Stimulated activated CD4-positive, alpha-beta T cell treated with anti-CD3 and anti-CD28 coated beads, Interleukin-4, amount 100 ng/mL, for 24 hours (primary cell): ENCODE measurements around the gene SMAD7.

Source experiments
- DNase-seq: peaks from one replicate; pipeline ENCODE4 v3.0.0-alpha.2; 2020

SMAD7 gene

DNA sequence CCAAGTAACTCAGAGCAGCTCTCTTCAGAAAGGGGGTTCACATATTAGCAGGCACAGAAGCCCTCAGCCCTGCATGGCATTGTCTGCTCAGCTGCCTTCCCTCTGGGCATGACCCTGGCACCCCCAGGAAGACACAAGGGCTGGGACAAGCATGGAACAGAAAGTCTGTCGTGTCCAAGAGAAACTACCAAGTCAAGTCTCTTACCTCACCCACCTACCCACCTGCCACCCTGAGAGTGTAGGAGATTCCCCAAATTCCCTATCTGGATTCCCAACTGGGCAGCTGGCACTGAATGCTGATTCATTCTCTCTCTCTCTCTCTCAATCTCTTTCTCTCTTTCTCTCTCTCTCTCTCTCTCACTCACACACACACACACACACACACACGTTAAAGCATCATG is 21.6 kb downstream of the SMAD7 start:
- DNase-seq, result no peak

- DNase-seq, result peak; percentile 76
Observed at GRCh38 chr18:48928787-48929186, 22.0 kb downstream of the SMAD7 start.

DNA sequence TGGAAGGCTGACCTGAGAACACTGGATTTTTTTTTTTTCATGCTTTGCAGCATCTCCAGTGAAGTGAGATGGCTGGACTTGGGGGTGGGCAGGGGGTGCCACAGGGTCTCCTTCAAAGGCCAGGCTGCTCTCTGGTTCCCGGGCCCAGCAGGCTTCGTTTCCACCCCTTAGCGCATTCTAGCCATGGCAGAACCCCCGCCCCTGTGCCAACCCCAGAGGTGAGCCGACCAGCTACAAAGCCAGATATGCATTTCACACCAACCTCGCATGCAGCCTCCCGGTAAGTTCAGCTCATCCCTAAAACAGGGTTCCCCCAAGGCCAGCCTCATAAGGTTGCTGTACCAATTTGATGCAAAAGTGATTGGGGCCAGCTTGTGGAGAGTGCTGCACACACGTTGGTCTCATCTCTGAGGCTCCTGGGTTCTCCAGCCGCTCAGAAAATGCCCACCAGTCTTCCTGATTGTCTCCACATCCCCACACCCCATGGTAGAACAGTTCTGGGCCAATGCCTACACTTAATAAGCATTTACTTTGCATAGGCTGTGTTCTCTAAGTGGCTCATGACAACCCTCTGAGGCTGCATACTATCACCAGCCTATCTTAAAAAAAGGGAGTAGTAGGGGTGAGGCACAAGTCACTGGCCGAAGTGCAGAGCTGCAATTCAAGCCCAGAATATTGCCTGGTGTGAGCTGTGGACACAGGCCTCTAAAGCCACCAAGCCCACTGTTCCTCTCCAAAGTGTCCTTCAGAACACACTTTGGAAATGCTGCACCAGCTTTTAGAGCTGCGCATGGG is 23.3 kb downstream of the SMAD7 start:
- no peak for DNase-seq

GRCh38 chr18:48926420-48926857 is 24.3 kb downstream of the SMAD7 start:
- DNase-seq, result no peak

DNA sequence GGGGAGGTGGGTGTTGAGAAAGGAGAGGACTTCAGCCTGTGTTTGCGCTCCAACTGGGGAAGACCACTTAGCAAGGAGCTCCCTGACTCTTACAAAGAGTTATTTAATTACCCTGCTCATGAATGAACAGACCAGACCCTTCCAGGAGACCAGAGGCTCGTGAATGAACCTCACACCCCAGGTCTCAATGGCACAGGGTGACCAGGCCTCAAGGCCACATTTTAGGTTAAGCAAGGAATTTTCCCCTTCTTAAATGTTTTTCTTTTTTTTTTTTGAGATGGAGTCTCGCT is 25.3 kb downstream of the SMAD7 start:
- DNase-seq, result no peak

DNA sequence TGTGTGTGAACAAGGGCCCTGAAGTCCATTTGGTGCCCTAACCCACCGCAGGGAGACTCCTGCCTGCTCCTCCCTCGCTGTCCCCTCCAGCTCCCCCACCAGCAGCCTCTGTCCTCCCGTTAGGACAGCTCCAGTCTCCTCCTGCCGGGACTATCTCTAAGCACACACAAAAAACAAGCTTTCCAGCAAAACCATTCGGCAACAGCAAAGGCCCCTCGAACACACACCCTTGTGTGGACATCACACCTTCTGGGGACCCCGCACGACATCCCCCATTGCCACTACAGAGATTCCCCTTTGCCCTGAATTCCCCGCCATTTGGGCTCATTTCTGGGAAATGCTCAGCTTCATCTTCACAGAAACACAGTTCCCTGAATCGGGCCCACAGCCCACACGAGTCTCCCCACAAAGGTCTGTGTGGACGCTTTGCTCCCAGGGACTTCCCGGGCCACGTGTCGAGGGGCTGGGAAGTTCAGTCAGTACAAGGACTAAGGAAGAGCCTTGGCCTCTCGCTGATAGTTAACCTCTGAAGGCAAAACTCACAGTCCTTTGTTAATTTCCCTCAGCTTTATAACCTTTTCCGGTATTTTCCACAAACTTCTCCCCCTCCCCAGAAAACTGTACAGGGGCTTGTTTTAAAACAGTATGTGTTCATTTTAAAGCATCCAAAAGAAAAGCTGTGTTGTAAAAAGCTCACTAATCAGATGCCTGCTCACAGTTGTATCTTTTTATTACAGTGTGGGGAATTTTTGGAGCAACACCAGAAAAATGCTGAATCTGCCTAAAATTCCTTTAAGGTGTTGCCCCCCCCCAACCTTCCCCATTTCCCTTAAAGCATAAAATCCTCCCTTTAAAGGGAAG is 25.9 kb downstream of the SMAD7 start:
- no peak for DNase-seq

DNA sequence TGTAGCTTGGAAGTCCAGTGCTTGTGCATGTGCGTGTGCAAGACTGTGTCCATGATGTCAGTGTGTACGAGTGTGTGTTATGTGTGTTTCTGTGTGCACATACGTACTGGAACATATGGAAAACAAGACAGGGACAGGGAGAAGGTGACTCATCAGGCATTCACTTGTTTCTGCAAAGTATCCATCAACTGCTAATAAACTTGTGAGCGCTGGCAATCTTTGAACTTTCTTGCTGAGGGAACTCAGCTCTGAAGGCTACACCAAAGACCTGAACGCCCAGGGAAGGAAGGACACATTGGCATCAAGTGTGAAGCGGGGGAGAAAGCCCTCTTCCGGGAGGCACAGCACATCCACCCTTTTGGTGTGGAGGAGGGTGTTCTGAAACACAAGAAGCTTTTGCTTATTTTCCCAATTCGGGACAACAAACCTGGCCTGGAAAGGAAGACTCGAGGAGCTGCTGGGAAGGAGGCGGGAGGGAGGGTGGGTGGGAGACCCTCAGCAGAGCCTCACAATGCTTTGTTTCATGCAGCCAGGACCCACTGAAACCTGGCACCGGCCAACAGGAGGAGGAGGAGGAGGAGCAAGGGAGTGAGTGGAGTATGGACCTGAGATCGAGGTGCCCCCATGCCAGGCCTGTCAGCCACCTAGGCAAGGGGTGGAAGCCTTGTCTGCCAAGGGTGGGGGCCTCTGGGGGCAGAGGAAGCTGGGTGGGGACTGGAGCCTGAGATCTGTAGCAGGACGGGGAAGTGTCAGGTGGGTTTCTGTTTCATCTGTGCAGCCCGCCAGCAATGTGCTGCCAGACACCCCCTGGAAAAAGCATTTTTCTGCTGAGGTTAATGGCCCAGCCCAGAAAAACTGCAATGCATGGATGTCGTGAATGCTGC is 26.8 kb downstream of the SMAD7 start:
- DNase-seq, result no peak

DNA sequence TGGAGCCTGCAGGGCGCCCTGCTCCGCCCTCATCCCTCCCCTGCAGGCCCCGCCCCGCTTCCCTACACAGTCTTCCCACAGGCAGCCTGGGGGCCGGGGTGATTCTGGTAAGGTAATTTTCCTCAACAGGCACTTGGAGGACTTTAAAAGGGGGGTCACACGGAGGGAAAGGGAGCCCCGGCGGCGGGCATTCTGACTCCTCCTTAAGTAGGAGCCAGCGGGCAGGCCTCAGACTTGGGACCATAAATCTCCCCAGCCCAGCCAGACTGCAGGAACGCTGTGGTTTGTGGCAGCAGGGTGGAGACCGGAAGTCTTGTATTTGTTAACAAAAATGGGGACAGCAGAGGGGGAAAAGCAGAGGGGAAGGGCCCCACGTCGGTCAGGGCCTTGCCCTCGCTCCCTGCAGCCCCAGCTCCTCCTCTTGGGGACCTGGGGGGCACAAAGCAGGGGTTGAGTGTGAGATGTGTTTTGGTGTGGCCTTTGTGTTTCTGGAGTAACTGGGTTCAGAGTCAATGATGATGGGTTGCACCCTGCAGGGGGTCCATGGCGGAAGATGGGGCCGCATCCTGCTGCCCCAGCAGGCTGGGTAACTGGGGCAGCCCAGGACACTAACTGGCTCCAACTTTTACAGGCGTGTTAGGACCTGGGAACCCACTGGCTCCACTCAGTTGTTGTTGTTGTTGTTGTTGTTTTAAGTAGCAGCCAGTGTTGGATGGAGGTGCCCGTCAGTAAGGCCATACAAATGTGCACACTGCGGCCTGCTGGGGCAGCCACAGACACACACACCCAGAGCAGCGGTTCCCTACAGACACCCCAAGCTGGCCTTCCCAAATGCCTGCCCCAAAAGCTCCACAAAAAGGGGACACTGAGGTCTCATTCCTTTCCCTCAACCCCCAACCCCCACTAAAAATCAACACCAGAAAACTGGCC is 27.7 kb downstream of the SMAD7 start:
- no peak for DNase-seq

GRCh38 chr18:48922226-48922800 is 28.5 kb downstream of the SMAD7 start:
- no peak for DNase-seq

DNA sequence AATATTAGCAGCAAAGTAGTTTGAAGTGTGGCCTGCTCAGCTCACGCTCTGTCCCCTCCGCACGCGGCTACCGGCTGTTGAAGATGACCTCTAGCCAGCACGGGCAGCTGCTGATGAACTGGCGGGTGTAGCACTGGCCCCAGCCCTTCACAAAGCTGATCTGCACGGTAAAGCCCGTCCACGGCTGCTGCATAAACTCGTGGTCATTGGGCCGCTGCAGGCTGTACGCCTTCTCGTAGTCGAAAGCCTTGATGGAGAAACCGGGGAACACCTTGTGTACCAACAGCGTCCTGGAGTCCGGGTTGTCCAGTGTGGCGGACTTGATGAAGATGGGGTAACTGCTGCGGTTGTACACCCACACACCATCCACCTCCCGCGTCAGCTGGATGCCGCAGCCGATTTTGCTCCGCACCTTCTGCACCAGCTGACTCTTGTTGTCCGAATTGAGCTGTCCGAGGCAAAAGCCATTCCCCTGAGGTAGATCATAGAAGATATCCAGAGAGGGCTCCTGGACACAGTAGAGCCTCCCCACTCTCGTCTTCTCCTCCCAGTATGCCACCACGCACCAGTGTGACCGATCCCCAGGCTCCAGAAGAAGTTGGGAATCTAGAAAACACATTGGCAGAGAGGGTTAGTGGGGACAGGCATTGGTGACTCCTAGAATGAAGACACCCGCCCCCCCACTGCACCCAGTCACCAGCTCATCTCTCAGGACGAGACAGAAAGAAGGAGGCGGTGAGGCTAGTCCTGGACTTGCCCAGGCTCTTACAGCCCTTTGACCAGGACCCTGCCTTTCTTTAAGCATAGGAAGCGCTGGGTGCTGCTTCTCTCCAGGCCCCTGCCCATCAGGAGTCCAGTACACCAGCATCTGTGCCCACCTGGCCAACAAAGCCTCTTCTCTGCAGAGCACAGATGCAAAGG is 29.2 kb downstream of the SMAD7 start:
- DNase-seq, result no peak

DNA sequence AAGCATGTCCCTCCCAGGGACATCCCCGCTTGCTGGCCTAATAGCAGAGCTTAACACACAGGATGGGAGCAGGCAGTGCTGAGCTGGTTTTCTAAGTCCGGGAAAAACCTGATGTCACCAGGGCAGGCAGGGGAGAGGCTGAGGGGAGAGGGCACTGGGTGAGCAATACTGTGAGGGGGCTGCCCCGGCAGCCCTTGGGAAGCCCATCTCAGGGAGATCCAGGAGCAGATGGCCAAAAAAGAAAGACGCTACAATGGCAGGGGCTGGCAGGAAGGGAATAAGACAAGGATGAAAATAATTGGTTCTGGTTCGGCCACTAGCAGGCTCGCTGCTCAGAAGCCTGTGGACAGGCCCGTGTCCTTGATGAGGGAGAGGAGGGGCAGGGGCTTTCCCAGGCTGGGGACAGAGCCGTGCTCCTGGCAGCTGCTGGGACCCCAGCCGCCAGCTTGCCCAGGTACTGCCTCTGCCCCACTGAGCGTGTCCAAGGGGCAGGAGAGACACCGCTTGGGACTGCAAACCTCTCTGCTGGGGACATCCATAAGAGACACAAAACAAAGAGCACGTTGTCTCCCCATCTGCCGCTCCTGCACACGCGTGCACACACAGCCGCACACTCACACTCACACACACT is 30.2 kb downstream of the SMAD7 start:
- no peak for DNase-seq

GRCh38 chr18:48919547-48919946 is 31.2 kb downstream of the SMAD7 start:
- DNase-seq, result no peak

GRCh38 chr18:48918660-48919456 is 31.9 kb downstream of the SMAD7 start:
- DNase-seq, result no peak

GRCh38 chr18:48917579-48918517 is 32.9 kb downstream of the SMAD7 start:
- no peak for DNase-seq

GRCh38 chr18:48915626-48916425 is 34.9 kb downstream of the SMAD7 start:
- no peak for DNase-seq

GRCh38 chr18:48914581-48915251 is 36.0 kb downstream of the SMAD7 start:
- no peak for DNase-seq

DNA sequence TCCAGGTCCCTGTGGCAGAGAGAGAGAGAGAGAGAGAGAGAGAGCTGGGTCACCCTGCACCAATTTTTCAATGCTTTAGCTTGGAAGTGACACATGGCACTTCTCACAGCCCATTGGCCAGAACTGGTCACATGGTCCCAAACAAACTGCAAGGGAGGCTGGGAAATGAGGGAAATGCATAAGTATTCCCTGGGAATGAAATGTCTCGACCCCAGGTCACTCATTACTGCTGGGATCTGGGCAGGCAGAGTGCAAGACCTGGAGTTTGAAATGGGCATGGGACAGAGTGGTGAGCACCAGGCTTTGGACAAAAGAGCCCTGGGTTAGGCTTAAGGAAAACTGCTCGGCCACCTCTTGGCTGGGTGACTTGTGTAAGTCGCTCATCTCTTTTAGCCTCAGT is 37.0 kb downstream of the SMAD7 start:
- no peak for DNase-seq
